ENCODE results near the gene SLC37A4. TPM values are rescaled to one million over a fixed set of nuclear protein-coding genes. Genes with fewer than 3 reads are reported as not detected.

SLC37A4 gene
- 10 to 100 TPM; 12.4 to 30.2 (median 16.5) TPM for total RNA-seq

DNA sequence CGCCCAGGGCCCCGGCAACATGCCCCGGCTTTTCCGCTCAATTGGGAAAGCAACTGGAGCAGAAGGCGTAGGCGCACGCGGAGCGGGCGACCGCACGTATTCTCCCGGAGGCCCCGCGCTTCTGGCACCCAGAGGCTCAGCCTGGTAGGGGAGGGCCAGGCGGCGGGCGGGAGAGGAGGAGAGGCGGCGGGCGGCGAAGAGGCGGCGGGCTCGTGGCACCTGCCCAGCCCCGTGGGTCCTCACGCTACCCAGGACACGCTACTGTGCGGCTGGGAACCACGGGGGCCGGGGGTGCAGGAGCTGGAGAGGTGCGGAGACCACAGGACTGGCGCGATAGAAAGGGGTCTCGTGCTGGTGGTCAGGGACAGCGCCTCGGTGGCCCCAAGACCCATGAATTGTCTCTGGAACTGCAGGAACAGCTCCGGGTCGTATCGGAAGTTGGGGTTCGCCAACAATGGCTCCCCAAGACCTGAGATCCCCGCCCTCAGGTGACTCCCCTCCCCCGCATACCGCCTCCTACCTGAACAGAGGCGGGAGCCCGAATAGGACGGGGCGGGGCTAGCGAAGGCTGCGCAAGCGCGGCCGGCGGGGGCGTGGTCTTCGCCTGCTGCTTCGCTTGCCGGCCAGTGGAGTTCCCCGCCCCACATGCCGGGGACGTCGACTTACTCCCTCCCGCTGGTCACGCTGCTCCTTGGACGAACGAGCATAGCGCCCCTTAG, at the start of gene SLC37A4:
Gene SLC37A4 (minus strand): TSS at position 549 of the 719 bp plus-strand sequence.
- intact Hi-C loops (cut with DNase I): no loop called here

DNA sequence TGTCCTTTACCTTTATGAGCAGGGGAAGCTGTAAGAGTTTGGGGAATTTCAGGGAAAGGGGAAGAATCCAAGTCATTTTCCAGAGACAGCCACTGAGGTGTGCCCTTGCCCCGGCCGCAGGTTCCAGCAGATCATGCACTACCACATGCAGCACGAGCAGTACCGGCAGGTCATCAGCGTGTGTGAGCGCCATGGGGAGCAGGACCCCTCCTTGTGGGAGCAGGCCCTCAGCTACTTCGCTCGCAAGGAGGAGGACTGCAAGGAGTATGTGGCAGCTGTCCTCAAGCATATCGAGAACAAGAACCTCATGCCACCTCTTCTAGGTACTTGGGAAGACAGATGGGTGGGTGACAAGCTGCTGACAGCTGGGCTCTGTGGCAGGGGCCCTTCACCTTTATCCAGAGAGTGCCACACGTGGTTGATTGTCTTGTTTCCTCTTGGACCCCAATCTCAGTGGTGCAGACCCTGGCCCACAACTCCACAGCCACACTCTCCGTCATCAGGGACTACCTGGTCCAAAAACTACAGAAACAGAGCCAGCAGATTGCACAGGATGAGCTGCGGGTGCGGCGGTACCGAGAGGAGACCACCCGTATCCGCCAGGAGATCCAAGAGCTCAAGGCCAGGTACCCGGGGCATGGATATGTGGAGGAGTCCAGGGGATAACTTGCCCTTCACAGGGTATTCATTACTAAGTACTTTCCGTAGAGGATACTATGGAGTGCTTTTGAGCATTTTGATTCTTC, 48.2 kb upstream of the SLC37A4 start:
- H3K4me1 ChIP-seq: no peaks in the 10 kb centered on the region

More for the DNA sequence above, at the start of gene SLC37A4:
- H3K27me3 ChIP-seq: no peaks in the 10 kb centered on the region
- H3K27ac ChIP-seq: peak within 1 kb of the TSS; percentile 14 to 64 (median 51)
- peak; percentile 99 for DNase-seq
- H3K36me3 ChIP-seq: no peaks in the 10 kb centered on the region
- peak in 1 of 2 donors; percentile 67 for TF ChIP-seq POLR2A (IDR thresholded peaks at IDR 0.05)
- TF ChIP-seq, protein P1, sequence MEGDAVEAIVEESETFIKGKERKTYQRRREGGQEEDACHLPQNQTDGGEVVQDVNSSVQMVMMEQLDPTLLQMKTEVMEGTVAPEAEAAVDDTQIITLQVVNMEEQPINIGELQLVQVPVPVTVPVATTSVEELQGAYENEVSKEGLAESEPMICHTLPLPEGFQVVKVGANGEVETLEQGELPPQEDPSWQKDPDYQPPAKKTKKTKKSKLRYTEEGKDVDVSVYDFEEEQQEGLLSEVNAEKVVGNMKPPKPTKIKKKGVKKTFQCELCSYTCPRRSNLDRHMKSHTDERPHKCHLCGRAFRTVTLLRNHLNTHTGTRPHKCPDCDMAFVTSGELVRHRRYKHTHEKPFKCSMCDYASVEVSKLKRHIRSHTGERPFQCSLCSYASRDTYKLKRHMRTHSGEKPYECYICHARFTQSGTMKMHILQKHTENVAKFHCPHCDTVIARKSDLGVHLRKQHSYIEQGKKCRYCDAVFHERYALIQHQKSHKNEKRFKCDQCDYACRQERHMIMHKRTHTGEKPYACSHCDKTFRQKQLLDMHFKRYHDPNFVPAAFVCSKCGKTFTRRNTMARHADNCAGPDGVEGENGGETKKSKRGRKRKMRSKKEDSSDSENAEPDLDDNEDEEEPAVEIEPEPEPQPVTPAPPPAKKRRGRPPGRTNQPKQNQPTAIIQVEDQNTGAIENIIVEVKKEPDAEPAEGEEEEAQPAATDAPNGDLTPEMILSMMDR (IDR thresholded peaks at IDR 0.05): peak in 3 of 6 experiments; percentile 56 to 97 (median 81)
- WGBS, 2 donors: 1 to 2% methylated on average over 26 to 39 of the region's 67 CpGs
- peak within 1 kb of the TSS; percentile 28 to 73 (median 50) for H3K4me3 ChIP-seq (replicated peaks in 1 of 3)
- no peaks in the 10 kb centered on the region for H3K9me3 ChIP-seq
- H3K4me1 ChIP-seq: peaks cover 6 to 10% of the 10 kb centered on the region in 2 donors

GRCh38 chr11:119077839-119078238, 47.2 kb upstream of the SLC37A4 start:
- Histone ChIP-seq H3K4me1 (no peaks in the 10 kb centered on the region), H3K27ac (no peak overlapping the region), H3K36me3 (peaks cover 82 to 93% of the 10 kb centered on the region in 2 donors), H3K27me3 (no peaks in the 10 kb centered on the region), H3K4me3 (replicated peaks in 1 of 3) (no peak overlapping the region), H3K9me3 (no peaks in the 10 kb centered on the region)
- 94 to 95% methylated on average over 11 of the region's 11 CpGs for WGBS, 2 donors
- DNase-seq: no peak
- intact Hi-C loops (cut with DNase I): no loop called here
- TF ChIP-seq, protein P1 (IDR thresholded peaks at IDR 0.05): no peak
- TF ChIP-seq POLR2A (IDR thresholded peaks at IDR 0.05): no peak

More for the DNA sequence above, 48.2 kb upstream of the SLC37A4 start:
- DNase-seq: no peak
- Histone ChIP-seq H3K9me3 (no peaks in the 10 kb centered on the region), H3K4me3 (replicated peaks in 1 of 3) (no peak overlapping the region), H3K27me3 (no peaks in the 10 kb centered on the region), H3K36me3 (peaks cover 72 to 82% of the 10 kb centered on the region in 2 donors), H3K27ac (no peak overlapping the region)
- TF ChIP-seq, protein P1 (IDR thresholded peaks at IDR 0.05): no peak
- no peak for TF ChIP-seq POLR2A (IDR thresholded peaks at IDR 0.05)
- WGBS, 2 donors: 95 to 96% methylated on average over 18 to 19 of the region's 19 CpGs
- intact Hi-C loops (cut with DNase I): no loop called here

- intact Hi-C loops (cut with DNase I): no loop called here
- H3K4me1 ChIP-seq: peaks cover 12 to 19% of the 10 kb centered on the region in 2 donors
Observed at GRCh38 chr11:119067371-119068222, 36.9 kb upstream of the SLC37A4 start, which contains the start of gene VPS11. Gene VPS11 (plus strand): TSS chr11:119067818. CDS start chr11:119067824, 6 bp downstream.

More at GRCh38 chr11:119067371-119068222, 36.9 kb upstream of the SLC37A4 start, which contains the start of gene VPS11:
- WGBS, 2 donors: 0 to 1% methylated on average over 31 to 39 of the region's 49 CpGs
- Histone ChIP-seq H3K9me3 (no peaks in the 10 kb centered on the region), H3K36me3 (peaks cover 26 to 27% of the 10 kb centered on the region in 2 donors), H3K27me3 (no peaks in the 10 kb centered on the region), H3K27ac (peak within 1 kb of the TSS; percentile 69 to 75 (median 73)), H3K4me3 (replicated peaks in 1 of 3) (peak within 1 kb of the TSS; percentile 31 to 97 (median 79))
- peak; percentile 99 for DNase-seq
- TF ChIP-seq POLR2A (IDR thresholded peaks at IDR 0.05): peak in 1 of 2 donors; percentile 76
- TF ChIP-seq, protein P1 (IDR thresholded peaks at IDR 0.05): no peak

Data from thyroid gland (tissue), 4 donors.